ENCODE results near the gene ARHGAP42.
"Not testable (repeated sequence)": the region's sequence is repeated elsewhere in the genome, so short reads cannot be mapped to it uniquely, and the experiment has no call there.

The ARHGAP42 gene

GRCh38 chr11:100990931-100991330 is 303.8 kb downstream of the ARHGAP42 start:
- no peak for DNase-seq

DNA sequence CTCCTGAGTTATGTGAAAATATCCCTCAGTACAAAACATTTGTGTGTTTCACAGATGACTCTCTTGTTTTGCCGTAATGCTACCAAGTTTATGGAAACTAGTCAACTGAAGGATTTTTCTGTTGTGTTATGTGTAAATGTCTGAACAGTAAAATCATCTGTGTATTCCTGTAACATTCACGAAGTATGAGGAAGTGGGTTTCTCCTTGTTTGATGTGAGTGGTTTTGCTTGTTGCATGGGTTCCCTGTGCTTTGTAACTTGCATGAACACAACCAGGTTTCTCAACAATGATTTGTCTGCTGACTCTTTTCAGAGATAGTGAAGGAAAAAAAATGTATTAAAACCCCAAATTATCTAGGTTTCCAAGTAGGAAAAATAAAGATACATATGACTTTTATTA is 304.5 kb downstream of the ARHGAP42 start:
- DNase-seq: no peak

GRCh38 chr11:100994966-100995365 is 307.9 kb downstream of the ARHGAP42 start:
- DNase-seq: no peak

DNA sequence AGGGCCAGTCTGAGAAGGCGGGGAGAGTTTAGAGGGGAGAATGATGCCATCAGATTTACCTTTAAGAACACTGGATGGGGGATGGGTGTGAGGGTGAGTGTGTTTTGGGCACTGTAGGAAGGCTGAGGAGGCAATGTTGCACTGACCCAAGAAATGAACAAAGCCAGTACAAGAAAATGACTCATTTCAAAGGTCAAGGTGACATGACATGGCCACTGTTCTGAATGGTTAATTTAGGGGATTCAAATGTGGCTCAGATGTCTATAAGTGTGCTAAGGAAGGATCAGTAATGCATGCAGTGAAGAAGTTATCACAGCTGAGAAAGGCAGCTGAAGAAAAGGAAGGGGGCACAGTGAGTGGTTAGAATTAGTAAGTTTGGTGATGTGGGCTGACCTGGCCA is 312.7 kb downstream of the ARHGAP42 start:
- DNase-seq: no peak

DNA sequence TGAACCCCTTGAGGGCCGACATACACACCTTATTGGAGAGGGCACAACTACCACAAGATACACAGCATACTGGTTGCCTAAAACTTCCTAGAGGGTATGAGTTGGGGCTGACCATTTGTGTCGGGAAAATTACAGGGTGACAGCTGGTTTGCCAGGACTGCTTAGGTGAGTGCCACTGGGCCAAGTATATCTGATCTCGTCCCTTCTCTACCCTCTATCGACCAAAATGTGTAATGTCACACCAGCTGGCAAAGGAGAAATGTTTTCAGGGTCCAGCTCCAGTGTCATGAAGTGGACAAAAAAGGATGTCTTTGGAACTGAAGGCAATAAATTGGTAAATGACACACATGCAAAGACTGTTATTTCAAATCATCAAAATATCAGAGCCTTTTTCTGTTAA is 316.4 kb downstream of the ARHGAP42 start:
- DNase-seq: no peak

- no peak for DNase-seq
These were observed 322.0 kb downstream of the ARHGAP42 start for GRCh38 chr11:101008961-101009689.

GRCh38 chr11:101009690-101010055 is 322.6 kb downstream of the ARHGAP42 start:
- DNase-seq: no peak

DNA sequence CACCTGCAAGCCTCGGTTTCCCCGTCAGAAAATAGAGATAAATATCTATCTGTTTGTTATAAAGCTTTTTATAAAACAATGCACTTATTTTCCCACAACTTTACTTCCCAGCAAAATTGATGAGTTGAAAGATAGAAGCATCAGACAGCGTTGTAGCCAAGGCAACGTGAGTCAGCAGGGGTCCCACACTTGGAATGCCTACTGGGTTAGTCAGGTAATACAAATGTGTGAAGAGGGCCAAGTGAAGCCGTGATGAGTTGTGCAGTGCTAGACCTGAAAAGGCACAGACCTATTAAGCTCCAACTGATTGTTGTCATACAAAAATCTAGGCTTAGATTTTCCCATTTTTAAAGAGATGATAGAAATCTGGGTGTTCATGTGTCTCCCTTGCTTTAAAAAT is 323.8 kb downstream of the ARHGAP42 start:
- DNase-seq: no peak

GRCh38 chr11:101011881-101012280 is 324.8 kb downstream of the ARHGAP42 start:
- DNase-seq: no peak

DNA sequence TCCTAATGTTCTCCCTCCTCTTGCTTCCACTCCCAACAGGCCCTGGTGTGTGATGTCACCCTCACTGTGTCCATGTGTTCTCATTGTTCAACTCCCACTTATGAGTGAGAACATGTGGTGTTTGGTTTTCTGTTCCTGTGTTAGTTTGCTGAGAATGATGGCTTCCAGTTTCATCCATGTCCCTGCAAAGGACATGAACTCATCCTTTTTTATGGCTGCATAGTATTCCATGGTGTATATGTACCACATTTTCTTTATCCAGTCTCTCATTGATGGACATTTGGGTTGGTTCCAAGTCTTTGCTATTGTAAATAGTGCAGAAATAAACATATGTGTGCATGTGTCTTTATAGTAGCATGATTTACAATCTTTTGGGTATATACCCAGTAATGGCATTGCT is 326.6 kb downstream of the ARHGAP42 start:
- DNase-seq: not testable (repeated sequence)

DNA sequence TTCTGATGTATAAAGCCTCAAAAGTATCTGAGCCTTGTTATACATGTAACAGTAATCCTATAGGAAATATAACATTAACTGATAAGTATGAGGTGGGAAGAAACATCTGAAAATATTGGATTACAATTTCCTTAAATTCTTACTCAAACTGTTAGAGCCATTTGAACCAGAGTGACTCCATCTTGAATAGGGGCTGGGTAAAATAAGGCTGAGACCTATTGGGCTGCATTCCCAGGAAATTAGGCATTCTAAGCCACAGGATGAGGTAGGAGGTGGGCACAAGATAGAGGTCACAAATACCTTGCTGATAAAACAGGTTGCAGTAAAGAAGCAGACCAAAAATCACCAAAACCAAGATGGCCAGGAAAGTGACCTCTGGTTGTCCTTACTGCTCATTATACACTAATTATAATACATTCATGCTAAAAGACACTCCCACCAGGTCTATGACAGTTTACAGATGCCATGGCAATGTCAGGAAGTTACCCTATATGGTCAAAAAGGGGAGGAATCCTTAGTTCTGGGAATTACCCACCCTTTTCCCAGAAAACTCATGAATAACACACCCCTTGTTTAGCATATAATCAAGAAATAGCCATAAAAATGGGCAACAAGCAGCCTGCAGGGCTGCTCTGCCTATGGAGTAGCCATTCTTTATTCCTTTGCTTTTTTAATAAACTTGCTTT is 327.7 kb downstream of the ARHGAP42 start:
- DNase-seq: no peak

GRCh38 chr11:101019870-101020269 is 332.8 kb downstream of the ARHGAP42 start:
- no peak for DNase-seq

GRCh38 chr11:101022256-101022655 is 335.2 kb downstream of the ARHGAP42 start:
- DNase-seq: no peak

GRCh38 chr11:101028644-101029043 is 341.6 kb downstream of the ARHGAP42 start:
- DNase-seq: no peak

GRCh38 chr11:101030015-101030414 is 342.9 kb downstream of the ARHGAP42 start:
- DNase-seq: no peak

DNA sequence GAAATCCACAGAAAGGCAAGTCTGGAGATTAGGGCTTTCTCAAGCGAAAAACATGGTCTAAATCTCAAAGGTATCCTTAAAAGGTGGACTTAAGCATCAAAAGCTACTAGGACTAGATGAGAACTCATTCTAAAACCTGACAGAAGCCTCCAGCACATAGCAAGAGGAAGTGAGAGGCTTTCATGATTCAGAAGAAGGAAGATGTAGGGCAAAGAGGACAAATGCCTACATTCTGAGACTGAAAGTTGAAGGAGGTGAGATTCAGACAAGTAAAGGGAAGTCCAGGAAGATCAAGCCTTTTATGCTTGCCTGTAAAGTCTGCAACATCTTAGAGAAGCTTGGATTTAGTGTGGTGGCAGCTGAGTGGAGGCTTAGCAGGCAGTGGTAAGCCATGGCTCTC is 343.6 kb downstream of the ARHGAP42 start:
- no peak for DNase-seq

- DNase-seq: no peak
These were observed 344.6 kb downstream of the ARHGAP42 start for GRCh38 chr11:101031713-101032112.

DNA sequence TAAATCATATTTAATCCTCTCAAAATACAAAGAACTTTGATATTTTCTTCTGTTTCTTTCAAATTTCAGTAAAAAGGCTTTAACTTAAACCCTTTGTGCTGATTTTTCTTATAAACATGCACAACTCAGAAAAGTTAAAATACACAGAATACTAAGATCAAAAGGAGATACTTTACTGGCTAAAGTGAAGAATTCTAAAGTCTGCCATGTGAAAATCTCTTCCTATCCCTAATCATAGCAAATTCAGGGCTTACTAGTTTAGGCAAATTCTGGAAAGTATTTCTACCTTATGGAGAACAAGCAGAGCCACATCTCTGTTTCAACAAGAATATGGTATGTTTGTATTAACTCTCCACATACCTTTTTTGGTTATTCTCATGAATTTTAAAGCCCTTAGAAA is 345.9 kb downstream of the ARHGAP42 start:
- no peak for DNase-seq

- no peak for DNase-seq
These were observed 347.0 kb downstream of the ARHGAP42 start for GRCh38 chr11:101034076-101034475.

DNA sequence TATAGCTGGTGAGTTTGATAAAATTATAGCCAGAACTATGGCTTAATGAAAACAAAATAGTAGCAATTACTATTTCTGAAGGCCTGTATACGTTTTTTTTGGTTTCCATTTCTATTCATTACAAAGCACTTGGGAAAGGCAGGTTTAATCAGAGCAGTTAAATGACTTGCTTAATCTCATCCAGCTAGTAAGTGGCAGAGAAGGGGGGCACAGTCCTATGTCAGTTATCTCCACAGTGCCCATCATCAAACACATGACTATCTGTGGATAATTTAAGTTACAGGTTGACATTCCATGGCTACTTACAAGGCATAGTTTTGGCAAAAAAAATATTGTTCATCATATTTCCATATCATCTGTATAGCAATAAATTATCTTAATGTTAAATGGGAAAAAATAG is 348.8 kb downstream of the ARHGAP42 start:
- DNase-seq: no peak

All from NK-92 treated with Interleukin-12 subunit alpha and Interleukin-12 subunit beta, amount 100 ng/mL, for 24 hours (cell line).